Ramos (cell line): ENCODE results near the gene DCTN2.
"Not testable (repeated sequence)": the region's sequence is repeated elsewhere in the genome, so short reads cannot be mapped to it uniquely, and the experiment has no call there.

Source experiments
- in situ Hi-C: fragments of 300-500 bp; cut with MboI; formaldehyde crosslinking; loops from one replicate; pipeline ENCODE4 v1.14.3; 2022; ENCODE audit warnings: low sequenced_read_pairs; ENCODE audit not compliant: unreplicated experiment

The DCTN2 gene

GRCh38 chr12:57497223-57498131 is 49.5 kb downstream of the DCTN2 start:
- in situ Hi-C loops: no loop called here

- in situ Hi-C loops: no loop called here
These were observed 50.2 kb downstream of the DCTN2 start for GRCh38 chr12:57496822-57497221.

- in situ Hi-C loops: not testable (repeated sequence)
These were observed 51.8 kb downstream of the DCTN2 start for GRCh38 chr12:57495051-57495701.

- in situ Hi-C loops: no loop called here
These were observed 55.4 kb downstream of the DCTN2 start for GRCh38 chr12:57491393-57492280.

DNA sequence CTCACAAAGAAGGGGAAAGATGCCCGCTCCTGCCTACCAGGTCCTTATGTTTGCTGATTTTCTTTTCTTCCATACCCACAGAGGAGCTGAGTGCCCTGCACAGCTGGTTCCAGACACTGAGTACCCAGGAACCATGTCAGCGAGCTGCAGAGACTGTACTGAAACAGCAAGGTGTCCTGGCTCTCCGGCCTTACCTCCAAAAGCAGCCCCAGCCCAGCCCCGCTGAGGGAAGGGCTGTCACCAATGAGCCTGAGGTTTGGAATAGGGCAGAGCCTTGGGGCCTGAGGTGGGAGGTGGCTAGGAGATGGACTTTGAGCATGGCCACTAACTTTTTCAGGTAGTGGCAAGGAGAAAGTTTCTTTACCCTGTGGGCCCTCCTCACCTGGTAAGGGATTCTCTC is 56.9 kb downstream of the DCTN2 start:
- in situ Hi-C loops: no loop called here

DNA sequence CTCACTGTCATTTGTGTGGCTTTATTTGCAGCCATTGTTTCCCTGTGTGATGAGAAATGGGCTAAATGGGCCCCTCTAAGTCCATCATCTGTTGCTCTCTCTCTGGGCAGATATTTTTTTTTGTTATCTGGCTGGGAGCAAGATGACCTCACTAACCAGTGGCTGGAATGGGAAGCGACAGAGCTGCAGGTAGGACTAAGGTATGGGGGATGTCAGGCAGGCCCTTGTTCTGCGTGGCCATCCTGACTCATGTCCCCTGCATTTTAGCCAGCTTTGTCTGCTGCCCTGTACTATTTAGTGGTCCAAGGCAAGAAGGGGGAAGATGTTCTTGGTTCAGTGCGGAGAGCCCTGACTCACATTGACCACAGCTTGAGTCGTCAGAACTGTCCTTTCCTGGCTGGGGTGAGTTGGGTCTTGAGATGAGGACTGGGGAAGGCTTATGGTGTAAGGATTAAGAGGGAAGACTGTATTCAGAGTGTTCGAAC is 57.8 kb downstream of the DCTN2 start:
- in situ Hi-C loops: no loop called here

GRCh38 chr12:57488402-57489156 is 58.4 kb downstream of the DCTN2 start:
- in situ Hi-C loops: no loop called here

GRCh38 chr12:57487597-57488401 is 59.2 kb downstream of the DCTN2 start, which contains the start of gene MARS1:
TSS of gene MARS1 (plus strand) at chr12:57488068. CDS start at chr12:57488091, 23 bp downstream.
- in situ Hi-C loops: no loop called here

DNA sequence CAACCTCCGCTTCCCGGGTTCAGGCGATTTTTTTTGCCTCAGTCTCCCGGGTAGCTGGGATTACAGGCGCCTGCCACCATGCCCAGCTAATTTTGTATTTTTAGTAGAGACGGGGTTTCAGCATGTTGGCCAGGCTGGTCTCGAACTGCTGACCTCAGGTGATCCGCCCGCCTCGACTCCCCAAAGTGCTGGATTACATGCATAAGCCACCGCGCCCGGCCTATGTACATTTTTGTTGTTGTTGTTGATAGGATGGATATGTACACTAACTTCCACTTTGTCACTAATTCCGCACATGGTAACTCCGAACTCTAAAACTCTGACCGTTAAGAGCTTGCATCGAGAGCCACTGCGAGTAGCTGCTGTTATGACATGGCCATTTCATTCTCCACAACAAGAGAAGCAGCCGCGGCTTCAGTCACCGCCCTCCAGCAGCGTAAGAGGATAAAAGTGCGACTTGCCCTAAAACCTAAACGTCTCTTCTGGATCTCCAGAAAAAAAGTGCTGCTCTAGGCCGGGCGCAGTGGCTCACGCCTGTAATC is 59.9 kb downstream of the DCTN2 start:
- in situ Hi-C loops: no loop called here

- in situ Hi-C loops: no loop called here
These were observed 61.3 kb downstream of the DCTN2 start for GRCh38 chr12:57485695-57486094.

DNA sequence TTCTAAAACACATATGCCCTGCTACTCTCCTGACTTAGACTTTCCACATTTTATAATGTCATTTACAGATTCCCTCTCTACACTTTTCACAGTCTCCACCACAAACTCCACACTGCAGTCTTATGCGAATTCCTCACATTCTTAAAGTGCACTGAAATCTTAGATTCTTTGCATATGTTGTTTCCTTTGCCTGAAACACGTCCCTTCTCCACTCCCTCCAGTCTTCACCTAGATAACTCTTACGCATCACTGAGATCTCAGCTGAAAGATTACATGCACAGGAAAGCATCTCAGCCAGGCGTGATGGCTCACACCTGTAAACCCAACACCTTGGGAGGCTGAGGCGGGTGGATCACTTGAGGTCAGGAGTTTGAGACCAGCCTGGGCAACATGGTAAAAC is 63.5 kb downstream of the DCTN2 start:
- in situ Hi-C loops: no loop called here

- in situ Hi-C loops: no loop called here
These were observed 65.3 kb downstream of the DCTN2 start for GRCh38 chr12:57481671-57482070.
